Stomach (tissue), 9 donors: ENCODE data around the gene C22orf15. TPM values are rescaled to one million over a fixed set of nuclear protein-coding genes. Genes with fewer than 3 reads are reported as not detected.
A peak's percentile ranks its signal among the peaks of the same experiment; 100 is the strongest.

Source experiments
- DNase-seq, 2 donors: peaks; one replicate each; pipeline versions ENCODE4 v3.0.0 to v3.0.0-alpha.2; 2013 to 2019
- H3K27ac ChIP-seq, 5 donors: fragments of 200-600 bp in 4 of 5; sonication (generic) in 4 of 5; one replicate each; pipeline ENCODE4 v1.5.1; 2013 to 2019; ENCODE audit warnings: mild to moderate bottlenecking in 1 of 5, moderate library complexity in 1 of 5
- H3K27me3 ChIP-seq, 3 donors: fragments of 200-600 bp; sonication (generic); one replicate each; pipeline ENCODE4 v1.5.1; 2017 to 2019; ENCODE audit warnings: mixed run types in 1 of 3
- H3K36me3 ChIP-seq, 4 donors: fragments of 200-600 bp; sonication (generic); 1 replicate in 3 of 4; 2 replicates in 1 of 4; pipeline ENCODE4 v1.5.1; 2016 to 2019
- H3K4me1 ChIP-seq, 4 donors: fragments of 200-600 bp; sonication (generic); one replicate each; pipeline ENCODE4 v1.5.1; 2016 to 2019
- H3K4me3 ChIP-seq, 4 donors: fragments of 200-600 bp; sonication (generic) in 3 of 4; one replicate each; pipeline ENCODE4 v1.5.1; 2016 to 2019; ENCODE audit warnings: mild to moderate bottlenecking in 1 of 4
- H3K9me3 ChIP-seq, 4 donors: fragments of 200-600 bp; sonication (generic); one replicate each; pipeline ENCODE4 v1.5.1; 2016 to 2019
- CTCF ChIP-seq, 7 experiments: fragments of 450-650 bp in 4 of 7; fragments of 200-600 bp in 3 of 7; sonication (generic) in 3 of 7; IDR thresholded peaks; one replicate each; pipeline ENCODE4 v1.5.1; 2016 to 2019; ENCODE audit warnings: antibody characterized with exemption in 7 of 7, control low read depth in 2 of 7, mild to moderate bottlenecking in 1 of 7
- EP300 ChIP-seq: sonication (generic); formaldehyde crosslinking; IDR thresholded peaks from one replicate; pipeline ENCODE4 v1.6.1; 2017; ENCODE audit warnings: antibody characterized with exemption
- POLR2A ChIP-seq, 4 donors: fragments of 450-650 bp; IDR thresholded peaks; one replicate each; pipeline ENCODE4 v1.6.1; 2016; ENCODE audit warnings: antibody characterized with exemption in 4 of 4, control low read depth in 2 of 4, mild to moderate bottlenecking in 1 of 4, moderate library complexity in 1 of 4
- POLR2AphosphoS5 ChIP-seq, 3 donors: sonication (generic); formaldehyde crosslinking; IDR thresholded peaks; one replicate each; pipeline ENCODE4 v1.6.1; 2016; ENCODE audit warnings: antibody characterized with exemption in 3 of 3
- WGBS, 5 donors: extraction: QIAGEN DNeasy Blood & Tissue Kit in 3 of 5; methylation state at CpG; one replicate each; pipeline versions ENCODE4 v1.1.5 to v1.1.7; 2013 to 2018; 5-methylcytosine and 5-hydroxymethylcytosine counted together
- intact Hi-C: fragments of 100-400 bp; cut with DNase I; formaldehyde crosslinking; loops from one replicate; pipeline ENCODE4 v1.15.1; 2023; ENCODE audit warnings: low total_unique reads
- polyA plus RNA-seq, 3 donors: library from polyadenylated mRNA; stranded (reverse); fragments of 200-250 nt; gene quantifications; one replicate each; pipeline ENCODE4 v1.2.3, GENCODE V29; 2013
- total RNA-seq, 5 donors: library from RNA; depleted of rRNA; stranded (reverse); fragments of >200 nt; gene quantifications; one replicate each; pipeline versions ENCODE4 v1.1.0 to v1.2.3, GENCODE V29; 2014 to 2016
- donor health status: healthy with polysubstance abuse.
- donor health status: Bipolar disorder and iron deficiency.
- donor health status: healthy.

The C22orf15 gene
- total and polyA plus RNA-seq, 8 donors, result 0.05 TPM; not detected in 7

- H3K27me3 ChIP-seq, result peaks cover 0 to under 1% (median 0%) of the 10 kb centered on the region in 3 donors
- peak within 1 kb of the TSS; percentile 82 to 87 (median 86) for H3K27ac ChIP-seq
- TF ChIP-seq CTCF (IDR thresholded peaks at IDR 0.05) (peak in 5 of 7 experiments; percentile 52 to 84 (median 71)), POLR2A (IDR thresholded peaks at IDR 0.05) (peak in 1 of 4 donors; percentile 47), EP300 (no peak), POLR2AphosphoS5 (IDR thresholded peaks at IDR 0.05) (peak in 2 of 3 donors; percentile 65 to 85)
- H3K4me3 ChIP-seq, result peak within 1 kb of the TSS; percentile 66 to 87 (median 81)
- H3K4me1 ChIP-seq, result peaks cover 39 to 91% (median 73%) of the 10 kb centered on the region in 4 donors
- peaks cover 0 to 31% (median 9%) of the 10 kb centered on the region in 4 donors for H3K36me3 ChIP-seq
- DNase-seq, result peak; percentile 85 to 93
- intact Hi-C loops, result loop anchor here (5.0 kb wide), 1 partner anchor 79 kb away; no protein-coding TSS in a partner anchor
- H3K9me3 ChIP-seq, result no peaks in the 10 kb centered on the region
- WGBS, 5 donors, result 1 to 2% (median 1%) methylated on average over 33 to 63 of the region's 63 CpGs
Observed at GRCh38 chr22:23767673-23768548, 5.1 kb downstream of the C22orf15 start, which contains the start of gene CHCHD10. TSS of gene CHCHD10 (minus strand) at chr22:23767972. CDS start at chr22:23767874, 98 bp downstream.

GRCh38 chr22:23769321-23769965, 6.7 kb downstream of the C22orf15 start:
- TF ChIP-seq POLR2AphosphoS5 (IDR thresholded peaks at IDR 0.05), result no peak
- peaks cover 46 to 91% (median 79%) of the 10 kb centered on the region in 4 donors for H3K4me1 ChIP-seq
- no peak overlapping the region for H3K4me3 ChIP-seq
- H3K36me3 ChIP-seq, result peaks cover 0 to 16% (median 9%) of the 10 kb centered on the region in 4 donors
- no peak overlapping the region for H3K27ac ChIP-seq
- intact Hi-C loops, result loop anchor here (5.0 kb wide), 1 partner anchor 78 kb away; no protein-coding TSS in a partner anchor
- no peak for DNase-seq
- WGBS, 5 donors, result 57 to 85% (median 71%) methylated on average over 5 to 6 of the region's 6 CpGs
- H3K27me3 ChIP-seq, result peaks cover 0 to 5% (median 0%) of the 10 kb centered on the region in 3 donors
- no peaks in the 10 kb centered on the region for H3K9me3 ChIP-seq

GRCh38 chr22:23772315-23772648, 9.5 kb downstream of the C22orf15 start:
- 10 to 13% (median 12%) methylated on average over 6 of the region's 6 CpGs for WGBS, 5 donors
- no peak for DNase-seq
- intact Hi-C loops, result no loop called here
- H3K27me3 ChIP-seq, result peaks cover 0 to 5% (median 0%) of the 10 kb centered on the region in 3 donors
- H3K4me3 ChIP-seq, result peak overlapping the region; percentile 49 to 57 (median 55)
- H3K9me3 ChIP-seq, result no peaks in the 10 kb centered on the region
- peaks cover 42 to 70% (median 64%) of the 10 kb centered on the region in 4 donors for H3K4me1 ChIP-seq
- no peaks in the 10 kb centered on the region for H3K36me3 ChIP-seq
- H3K27ac ChIP-seq, result peak overlapping the region in 3 of 5 donors; percentile 42 to 70 (median 59)
- TF ChIP-seq POLR2AphosphoS5 (IDR thresholded peaks at IDR 0.05) (no peak), CTCF (IDR thresholded peaks at IDR 0.05) (no peak), EP300 (no peak), POLR2A (IDR thresholded peaks at IDR 0.05) (no peak)

- peaks cover 0 to 5% (median 0%) of the 10 kb centered on the region in 3 donors for H3K27me3 ChIP-seq
- WGBS, 5 donors, result 3 to 13% (median 6%) methylated on average over 26 to 79 of the region's 79 CpGs
- intact Hi-C loops, result no loop called here
- no peaks in the 10 kb centered on the region for H3K9me3 ChIP-seq
- no peaks in the 10 kb centered on the region for H3K36me3 ChIP-seq
- DNase-seq, result peak; percentile 67 to 86
- peaks cover 38 to 69% (median 62%) of the 10 kb centered on the region in 4 donors for H3K4me1 ChIP-seq
- peak within 1 kb of the TSS in 4 of 5 donors; percentile 32 to 70 (median 50) for H3K27ac ChIP-seq
- peak within 1 kb of the TSS; percentile 49 to 57 (median 55) for H3K4me3 ChIP-seq
- no peak for TF ChIP-seq EP300
- TF ChIP-seq POLR2AphosphoS5 (IDR thresholded peaks at IDR 0.05), result no peak
- no peak for TF ChIP-seq POLR2A (IDR thresholded peaks at IDR 0.05)
- TF ChIP-seq CTCF (IDR thresholded peaks at IDR 0.05), result no peak
Observed at GRCh38 chr22:23772649-23773473, 10.1 kb downstream of the C22orf15 start, which contains the start of gene MMP11. TSS of gene MMP11 (plus strand) at chr22:23772849. CDS start at chr22:23772871, 22 bp downstream.
